Neural crest cell (in vitro differentiated cells): ENCODE results near the gene TLR9. TPM values are rescaled to one million over a fixed set of nuclear protein-coding genes. Genes with fewer than 3 reads are reported as not detected.
"Not testable (repeated sequence)": the region's sequence is repeated elsewhere in the genome, so short reads cannot be mapped to it uniquely, and the experiment has no call there.

ENCODE experiments used
- DNase-seq: peaks from one replicate; pipeline ENCODE4 v3.0.0; 2021; ENCODE audit warnings: low read depth, mixed read lengths, low spot score
- H3K27ac Mint-ChIP-seq: one replicate; pipeline ENCODE4 v1.8.0; 2021; ENCODE audit warnings: mild to moderate bottlenecking, mixed read lengths; ENCODE audit not compliant: unreplicated experiment
- H3K27me3 Mint-ChIP-seq: 2 replicates; pipeline ENCODE4 v1.8.0; 2021; ENCODE audit warnings: low read depth, mild to moderate bottlenecking, mixed read lengths
- H3K36me3 Mint-ChIP-seq: 2 replicates; pipeline ENCODE4 v1.8.0; 2021; ENCODE audit warnings: low read depth, mild to moderate bottlenecking, mixed read lengths
- H3K4me1 Mint-ChIP-seq: 2 replicates; pipeline ENCODE4 v1.8.0; 2021; ENCODE audit warnings: mixed read lengths
- H3K4me3 Mint-ChIP-seq: one replicate; pipeline ENCODE4 v1.8.0; 2021; ENCODE audit warnings: mild to moderate bottlenecking, mixed read lengths
- H3K9me3 Mint-ChIP-seq: 2 replicates; pipeline ENCODE4 v1.8.0; 2021; ENCODE audit warnings: mixed read lengths
- CTCF ChIP-seq: fragments of 200-600 bp; sonication (generic); conservative IDR thresholded peaks from 2 replicates; pipeline ENCODE4 v1.5.0; 2021; ENCODE audit warnings: antibody characterized with exemption, mild to moderate bottlenecking
- total RNA-seq: library from RNA; stranded (reverse); gene quantifications from 2 replicates; pipeline ENCODE4 v1.2.1, GENCODE V29; 2021

The TLR9 gene
- total RNA-seq, 1 donor from 2014 or later, result not detected

GRCh38 chr3:52182196-52182595 is 43.2 kb downstream of the TLR9 start:
- no peak for DNase-seq
- Mint-ChIP-seq H3K9me3 (no peaks in the 10 kb centered on the region), H3K36me3 (no peaks in the 10 kb centered on the region), H3K4me3 (no peak overlapping the region), H3K27ac (no peak overlapping the region), H3K4me1 (peaks cover 14% of the 10 kb centered on the region), H3K27me3 (no peaks in the 10 kb centered on the region)
- no peak for TF ChIP-seq CTCF

- no peaks in the 10 kb centered on the region for H3K9me3 Mint-ChIP-seq
- no peak for TF ChIP-seq CTCF
- H3K27me3 Mint-ChIP-seq, result no peaks in the 10 kb centered on the region
- no peak for DNase-seq
- peaks cover 18% of the 10 kb centered on the region for H3K4me1 Mint-ChIP-seq
- no peaks in the 10 kb centered on the region for H3K36me3 Mint-ChIP-seq
- H3K27ac Mint-ChIP-seq, result peak overlapping the region; percentile 43
- no peak overlapping the region for H3K4me3 Mint-ChIP-seq
Observed at GRCh38 chr3:52181543-52181942, 43.9 kb downstream of the TLR9 start.

- no peaks in the 10 kb centered on the region for H3K27me3 Mint-ChIP-seq
Observed at GRCh38 chr3:52178537-52178936, 46.9 kb downstream of the TLR9 start.

DNA sequence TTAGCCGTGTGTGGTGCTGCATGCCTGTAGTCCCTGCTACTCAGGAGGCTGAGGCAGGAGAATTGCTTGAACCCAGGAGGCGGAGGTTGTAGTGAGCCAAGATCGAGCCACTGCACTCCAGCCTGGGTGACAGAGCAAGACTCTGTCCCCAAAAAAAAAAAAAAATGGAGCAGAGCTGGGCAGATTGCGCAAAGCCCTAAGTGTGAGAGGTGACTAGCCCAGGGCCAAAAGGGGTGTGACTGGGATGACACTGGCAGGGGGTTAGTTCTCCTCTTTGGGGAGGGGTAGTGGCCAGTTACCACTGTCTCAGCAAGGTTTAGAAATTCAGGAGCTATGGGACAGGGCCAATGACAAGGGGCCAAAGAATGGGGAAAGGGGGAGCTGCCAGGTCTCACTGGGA is 47.3 kb downstream of the TLR9 start:
- not testable (repeated sequence) for DNase-seq, H3K4me3 Mint-ChIP-seq, H3K9me3 Mint-ChIP-seq, H3K27ac Mint-ChIP-seq, H3K27me3 Mint-ChIP-seq, H3K36me3 Mint-ChIP-seq
- H3K4me1 Mint-ChIP-seq, result peaks cover 16% of the 10 kb centered on the region

More at GRCh38 chr3:52178537-52178936, 46.9 kb downstream of the TLR9 start:
- TF ChIP-seq CTCF, result no peak
- Mint-ChIP-seq H3K9me3 (no peaks in the 10 kb centered on the region), H3K4me3 (no peak overlapping the region), H3K4me1 (peaks cover 16% of the 10 kb centered on the region), H3K36me3 (no peaks in the 10 kb centered on the region), H3K27ac (no peak overlapping the region)
- DNase-seq, result no peak

DNA sequence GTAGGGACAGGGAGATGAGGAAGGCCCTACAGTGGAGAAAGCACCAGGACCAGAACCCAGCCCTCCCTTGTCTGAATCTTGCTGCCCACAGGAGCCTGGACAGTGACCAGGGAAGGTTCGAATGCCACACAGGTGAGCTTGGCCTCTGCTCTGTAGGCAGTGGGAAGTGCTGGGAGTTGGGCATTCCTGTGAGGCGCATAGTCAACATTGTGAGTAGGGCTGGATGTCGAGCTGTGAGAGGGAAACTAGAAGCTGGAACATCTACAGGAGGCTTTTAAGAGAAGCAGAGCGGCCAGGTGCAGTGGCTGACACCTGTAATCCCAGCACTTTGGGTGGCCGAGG is 47.8 kb downstream of the TLR9 start:
- H3K9me3 Mint-ChIP-seq, result no peaks in the 10 kb centered on the region
- no peaks in the 10 kb centered on the region for H3K27me3 Mint-ChIP-seq
- no peak for DNase-seq
- peaks cover 16% of the 10 kb centered on the region for H3K4me1 Mint-ChIP-seq
- H3K27ac Mint-ChIP-seq, result no peak overlapping the region
- no peaks in the 10 kb centered on the region for H3K36me3 Mint-ChIP-seq
- no peak overlapping the region for H3K4me3 Mint-ChIP-seq
- no peak for TF ChIP-seq CTCF

GRCh38 chr3:52176951-52177700 is 48.3 kb downstream of the TLR9 start:
- no peak overlapping the region for H3K27ac Mint-ChIP-seq
- no peak overlapping the region for H3K4me3 Mint-ChIP-seq
- H3K27me3 Mint-ChIP-seq, result no peaks in the 10 kb centered on the region
- TF ChIP-seq CTCF, result no peak
- no peaks in the 10 kb centered on the region for H3K36me3 Mint-ChIP-seq
- DNase-seq, result no peak
- peaks cover 16% of the 10 kb centered on the region for H3K4me1 Mint-ChIP-seq
- H3K9me3 Mint-ChIP-seq, result no peaks in the 10 kb centered on the region
